K562 (cell line): Measurements from ENCODE around the gene CARD9. TPM values are rescaled to one million over a fixed set of nuclear protein-coding genes. Genes with fewer than 3 reads are reported as not detected.

Experiments used
- C11orf30 ChIP-seq: fragments of 450-650 bp; IDR thresholded peaks from 2 replicates; pipeline ENCODE4 v1.6.1; 2016; ENCODE audit warnings: low read depth, mild to moderate bottlenecking
- EP300 ChIP-seq: IDR thresholded peaks from 2 replicates; pipeline ENCODE4 v1.6.1; 2012; ENCODE audit warnings: low read length, improper control_type of control experiment
- HDAC1 ChIP-seq, 2 experiments: fragments of 450-650 bp; IDR thresholded peaks; 2 replicates each; pipeline ENCODE4 v1.6.1; 2016 to 2017; ENCODE audit warnings: inconsistent platforms in 1 of 2, mild to moderate bottlenecking in 1 of 2, moderate library complexity in 1 of 2
- KLF6 ChIP-seq: fragments of 250-450 bp; sonication (Bioruptor Pico); IDR thresholded peaks from 2 replicates; pipeline ENCODE4 v1.4.0; 2020; ENCODE audit warnings: mild to moderate bottlenecking, moderate library complexity, borderline replicate concordance
- RBM25 ChIP-seq: fragments of 200-400 bp; formaldehyde crosslinking; IDR thresholded peaks from 2 replicates; pipeline ENCODE4 v1.6.1; 2018; ENCODE audit warnings: low read length, low read depth, moderate library complexity; ENCODE audit not compliant: severe bottlenecking
- SNIP1 ChIP-seq: fragments of 450-650 bp; IDR thresholded peaks from 2 replicates; pipeline ENCODE4 v1.7.1; 2017; ENCODE audit warnings: low read depth, mild to moderate bottlenecking
- TEAD1 ChIP-seq, 2 experiments: fragments of 450-650 bp in 1 of 2; sonication (generic) in 1 of 2; formaldehyde crosslinking; IDR thresholded peaks; 2 replicates each; pipeline versions ENCODE4 v1.4.0 to v1.8.0; 2020 to 2022; ENCODE audit warnings: mild to moderate bottlenecking in 2 of 2, missing genetic modification reagents in 1 of 2
- U2AF1 ChIP-seq: fragments of 200-400 bp; formaldehyde crosslinking; optimal IDR thresholded peaks from 2 replicates; pipeline ENCODE3; 2017; ENCODE audit warnings: mild to moderate bottlenecking, low read depth, low read length, moderate library complexity
- ZFP1 ChIP-seq: fragments of 450-650 bp; formaldehyde crosslinking; IDR thresholded peaks from 2 replicates; pipeline ENCODE4 v1.4.0; 2020; ENCODE audit warnings: mild to moderate bottlenecking, mixed read lengths
- ZNF140 ChIP-seq: fragments of 250-450 bp; sonication (Bioruptor Pico); IDR thresholded peaks from 2 replicates; pipeline ENCODE4 v1.8.0; 2021; ENCODE audit warnings: moderate library complexity, mild to moderate bottlenecking, inconsistent platforms
- ZNF253 ChIP-seq: fragments of 250-450 bp; sonication (Bioruptor Pico); conservative IDR thresholded peaks from 2 replicates; pipeline ENCODE4 v1.6.1; 2021; ENCODE audit warnings: mild to moderate bottlenecking
- ZNF263 ChIP-seq: sonication (generic); formaldehyde crosslinking; IDR thresholded peaks from 2 replicates; pipeline ENCODE4 v1.8.0; 2022; ENCODE audit warnings: mild to moderate bottlenecking, missing genetic modification reagents, borderline replicate concordance
- ZNF324 ChIP-seq: fragments of 250-450 bp; sonication (Bioruptor Pico); IDR thresholded peaks from 2 replicates; pipeline ENCODE4 v1.4.0; 2020; ENCODE audit warnings: mild to moderate bottlenecking
- ZNF449 ChIP-seq: fragments of 250-450 bp; sonication (Bioruptor Pico); IDR thresholded peaks from 2 replicates; pipeline ENCODE4 v1.8.0; 2022; ENCODE audit warnings: moderate library complexity, mild to moderate bottlenecking, inconsistent platforms
- ZNF511 ChIP-seq: sonication (generic); formaldehyde crosslinking; IDR thresholded peaks from 2 replicates; pipeline ENCODE4 v1.8.0; 2022; ENCODE audit warnings: mild to moderate bottlenecking, missing genetic modification reagents
- ZNF707 ChIP-seq: fragments of 250-450 bp; sonication (Bioruptor Pico); conservative IDR thresholded peaks from 2 replicates; pipeline ENCODE4 v1.8.0; 2022; ENCODE audit warnings: inconsistent platforms, mild to moderate bottlenecking, moderate library complexity
- polyA plus RNA-seq, 8 experiments: library from polyadenylated mRNA; depleted of rRNA in 4 of 8; stranded (reverse) in 5 of 8; unstranded in 3 of 8; fragments of >200 nt; fragmentation: Nextera tagmentation in 2 of 8; fragmentation: Illumina TruSeq in 1 of 8; extraction: Ambion mirVana in 2 of 8; extraction: Trizol in 1 of 8; gene quantifications; 2 replicates each; pipeline versions ENCODE4 v1.2.1 to v1.2.3, GENCODE V29; 2011 to 2014; ENCODE audit warnings: inconsistent platforms in 1 of 8, missing spikeins in 1 of 8
- total RNA-seq, 7 experiments: library from RNA; depleted of rRNA in 6 of 7; stranded (reverse); fragments of >200 nt in 6 of 7; fragmentation: Illumina TruSeq in 2 of 7; extraction: Trizol in 2 of 7; gene quantifications; 2 replicates each; pipeline versions ENCODE4 v1.2.1 to v1.2.3, GENCODE V29; 2011 to 2021; ENCODE audit warnings: low replicate concordance in 1 of 7
- TF ChIP-seq, protein P1 (sequence below): fragments of 450-650 bp; IDR thresholded peaks from 2 replicates; pipeline ENCODE4 v1.6.1; 2017; ENCODE audit warnings: antibody characterized with exemption
- TF ChIP-seq, protein P2 (sequence below): fragments of 250-450 bp; sonication (Bioruptor Pico); IDR thresholded peaks from 2 replicates; pipeline ENCODE4 v1.4.0; 2020; ENCODE audit warnings: mild to moderate bottlenecking, moderate library complexity

CARD9 gene
- total and polyA plus RNA-seq, 9 of the 15 experiments (the other 6 are each of a cell fraction or from before 2014, with no cell fraction given): 1.7 to 53.0 (median 9.7) TPM

- TF ChIP-seq HDAC1 (IDR thresholded peaks at IDR 0.05) (peak in 1 of 2 experiments; percentile 66; a peak in 2 of 4 replicates), ZNF449 (CRISPR knock-in tag) (no peak), ZNF140 (CRISPR knock-in tag) (no peak), KLF6 (CRISPR knock-in tag) (no peak), ZNF263 (CRISPR knock-in tag) (peak; percentile 84), ZNF253 (CRISPR knock-in tag) (no peak), ZFP1 (CRISPR knock-in tag) (0 out of 2 replicates have a peak, but pooled peaks have one; percentile 69), SNIP1 (no peak), EP300 (no peak), U2AF1 (peak; percentile 99), C11orf30 (no peak), ZNF707 (no peak), RBM25 (no peak), TEAD1 (CRISPR knock-in tag; IDR thresholded peaks at IDR 0.05) (peak; percentile 74 to 90; a peak in 3 of 4 replicates), ZNF511 (CRISPR knock-in tag) (peak; percentile 96), ZNF324 (no peak)
- TF ChIP-seq, protein P1, sequence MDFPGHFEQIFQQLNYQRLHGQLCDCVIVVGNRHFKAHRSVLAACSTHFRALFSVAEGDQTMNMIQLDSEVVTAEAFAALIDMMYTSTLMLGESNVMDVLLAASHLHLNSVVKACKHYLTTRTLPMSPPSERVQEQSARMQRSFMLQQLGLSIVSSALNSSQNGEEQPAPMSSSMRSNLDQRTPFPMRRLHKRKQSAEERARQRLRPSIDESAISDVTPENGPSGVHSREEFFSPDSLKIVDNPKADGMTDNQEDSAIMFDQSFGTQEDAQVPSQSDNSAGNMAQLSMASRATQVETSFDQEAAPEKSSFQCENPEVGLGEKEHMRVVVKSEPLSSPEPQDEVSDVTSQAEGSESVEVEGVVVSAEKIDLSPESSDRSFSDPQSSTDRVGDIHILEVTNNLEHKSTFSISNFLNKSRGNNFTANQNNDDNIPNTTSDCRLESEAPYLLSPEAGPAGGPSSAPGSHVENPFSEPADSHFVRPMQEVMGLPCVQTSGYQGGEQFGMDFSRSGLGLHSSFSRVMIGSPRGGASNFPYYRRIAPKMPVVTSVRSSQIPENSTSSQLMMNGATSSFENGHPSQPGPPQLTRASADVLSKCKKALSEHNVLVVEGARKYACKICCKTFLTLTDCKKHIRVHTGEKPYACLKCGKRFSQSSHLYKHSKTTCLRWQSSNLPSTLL: no peak
- TF ChIP-seq, protein P2, sequence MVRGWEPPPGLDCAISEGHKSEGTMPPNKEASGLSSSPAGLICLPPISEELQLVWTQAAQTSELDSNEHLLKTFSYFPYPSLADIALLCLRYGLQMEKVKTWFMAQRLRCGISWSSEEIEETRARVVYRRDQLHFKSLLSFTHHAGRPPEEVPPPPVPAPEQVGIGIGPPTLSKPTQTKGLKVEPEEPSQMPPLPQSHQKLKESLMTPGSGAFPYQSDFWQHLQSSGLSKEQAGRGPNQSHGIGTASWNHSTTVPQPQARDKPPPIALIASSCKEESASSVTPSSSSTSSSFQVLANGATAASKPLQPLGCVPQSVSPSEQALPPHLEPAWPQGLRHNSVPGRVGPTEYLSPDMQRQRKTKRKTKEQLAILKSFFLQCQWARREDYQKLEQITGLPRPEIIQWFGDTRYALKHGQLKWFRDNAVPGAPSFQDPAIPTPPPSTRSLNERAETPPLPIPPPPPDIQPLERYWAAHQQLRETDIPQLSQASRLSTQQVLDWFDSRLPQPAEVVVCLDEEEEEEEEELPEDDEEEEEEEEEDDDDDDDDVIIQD (CRISPR knock-in tag): no peak
Measured at GRCh38 chr9:136363106-136363948, 10.1 kb downstream of the CARD9 start, which contains the start of gene DNLZ (continued).
